Tongue (tissue), 2 donors: ENCODE results near the gene FLNB. TPM values are rescaled to one million over a fixed set of nuclear protein-coding genes. Genes with fewer than 3 reads are reported as not detected.
"Not testable (repeated sequence)": the region's sequence is repeated elsewhere in the genome, so short reads cannot be mapped to it uniquely, and the experiment has no call there.

Experiments used
- DNase-seq: peaks from one replicate; pipeline ENCODE4 v3.0.0-alpha.2; 2015
- total RNA-seq: library from RNA; depleted of rRNA; stranded (reverse); fragments of >200 nt; gene quantifications from one replicate; pipeline ENCODE4 v1.2.3, GENCODE V29; 2014

FLNB gene
- total RNA-seq, 1 donor from 2014 or later = 82.6 TPM

DNA sequence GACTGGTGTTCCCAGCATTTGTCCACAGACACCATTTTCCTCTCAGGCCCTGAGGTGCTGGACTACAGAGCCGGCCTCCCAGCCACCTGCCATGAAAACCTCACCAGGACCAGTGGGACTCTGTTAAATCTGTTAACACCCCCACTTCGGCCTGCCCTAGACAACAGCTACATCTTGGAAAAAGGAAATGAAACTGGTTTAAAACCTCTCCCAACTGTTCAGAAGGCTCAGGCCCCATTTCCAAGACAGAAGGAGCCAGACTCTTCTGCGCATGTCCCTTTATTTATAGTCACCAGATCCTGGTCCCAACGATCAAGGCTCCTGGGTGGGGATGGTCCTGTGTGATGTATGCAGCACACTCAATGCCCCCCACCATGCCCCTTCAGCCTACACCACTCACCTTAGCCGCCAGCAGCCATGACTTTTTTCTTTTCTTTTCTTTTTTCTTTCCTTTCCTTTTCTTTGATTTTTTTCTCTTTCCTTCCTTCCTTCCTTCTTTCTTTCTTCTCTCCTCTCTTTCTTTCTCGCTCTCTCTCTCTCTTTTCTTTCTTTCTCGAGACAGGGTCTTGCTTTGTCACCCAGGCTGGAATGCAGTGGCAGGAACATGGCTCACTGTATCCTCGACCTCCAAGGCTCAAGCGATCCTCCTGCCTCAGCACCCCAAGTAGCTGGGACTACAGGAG is 25.5 kb upstream of the FLNB start:
- no peak for DNase-seq

DNA sequence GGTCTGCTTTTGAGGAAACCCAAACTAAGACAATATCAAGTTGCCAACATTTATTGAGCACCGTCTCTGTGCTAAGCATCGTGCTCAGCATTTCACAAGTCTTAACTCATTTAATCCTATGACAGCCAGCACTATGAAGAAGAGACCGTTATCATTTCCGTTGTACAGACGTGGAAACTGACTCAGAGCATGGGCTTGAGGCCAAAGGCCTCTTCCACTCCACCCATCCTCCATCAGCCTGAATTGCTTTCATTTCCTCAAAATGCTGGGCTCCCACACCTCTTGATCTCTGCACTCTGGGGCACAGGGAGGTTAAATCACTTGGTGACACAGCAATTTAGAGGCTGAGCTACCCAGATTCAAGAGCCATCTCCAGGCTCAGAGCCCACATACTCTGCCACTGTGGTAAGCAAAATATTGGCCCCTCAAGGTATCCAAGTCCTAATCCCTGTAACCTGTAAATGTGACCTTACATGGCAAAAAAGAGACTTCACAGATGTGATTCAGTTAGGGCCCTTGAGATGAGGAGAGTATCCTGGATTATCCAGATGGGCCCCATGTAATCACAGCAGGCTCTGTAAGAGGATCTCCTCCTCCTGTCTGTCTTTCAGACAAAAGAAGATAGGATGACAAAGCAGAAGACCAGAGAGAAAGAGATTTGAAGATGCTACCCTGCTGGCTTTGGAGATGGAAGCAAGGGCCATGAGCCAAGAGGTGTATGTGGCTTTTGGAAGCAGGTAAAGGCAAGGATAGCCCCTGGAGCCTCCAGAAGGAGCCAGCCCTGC is 24.3 kb upstream of the FLNB start:
- DNase-seq = peak; percentile 28

DNA sequence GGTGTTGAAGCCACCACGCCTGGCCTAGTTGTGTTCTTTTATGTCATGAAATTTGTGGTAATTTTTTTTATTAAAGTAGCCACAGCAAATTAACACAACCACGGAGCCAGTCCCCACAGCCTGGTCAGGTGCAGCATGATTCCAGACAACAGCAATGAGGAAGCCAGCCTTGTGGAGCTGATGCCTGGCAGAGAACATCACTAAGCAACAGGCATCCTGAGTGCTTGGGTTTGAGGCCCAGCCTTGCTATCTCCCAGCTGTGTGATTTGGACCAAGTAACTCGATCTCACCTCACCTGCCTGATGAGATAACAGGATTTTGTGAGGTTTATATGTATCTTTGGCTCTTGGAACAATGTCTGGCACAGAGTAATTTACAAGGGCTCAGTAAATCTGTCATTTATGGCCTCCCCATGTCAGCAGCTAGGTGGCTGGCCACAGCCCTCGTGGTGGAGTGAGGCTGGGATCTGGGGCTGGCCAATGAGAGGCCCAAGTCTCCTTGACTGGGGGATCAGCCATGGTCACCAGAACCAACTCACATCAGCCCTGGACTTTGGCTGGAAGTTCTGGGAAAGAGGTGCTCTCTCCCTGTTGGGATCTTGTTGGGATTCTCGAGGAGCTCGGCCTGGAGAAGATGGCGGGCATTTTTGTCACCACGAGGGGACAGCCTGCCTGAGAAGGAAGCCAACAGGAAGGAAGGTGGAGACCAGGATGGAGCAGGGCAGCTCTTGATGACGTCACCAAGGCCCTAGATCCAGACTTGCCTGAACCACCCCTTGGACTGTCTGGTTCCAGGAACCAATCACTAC is 22.8 kb upstream of the FLNB start:
- DNase-seq = no peak

DNA sequence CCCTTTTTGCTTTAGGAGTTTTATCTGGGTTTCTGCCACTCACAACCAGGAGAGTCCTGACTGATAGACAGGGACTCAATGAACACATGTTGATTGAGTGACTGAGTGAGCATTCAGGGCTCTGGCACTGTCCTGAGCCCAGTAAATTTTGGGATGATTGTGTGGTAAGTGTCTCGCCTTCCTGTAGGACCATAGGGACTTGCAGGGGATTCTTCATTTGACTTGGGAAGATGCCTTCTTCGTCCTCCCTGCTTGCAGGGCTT is 22.3 kb upstream of the FLNB start:
- no peak for DNase-seq

DNA sequence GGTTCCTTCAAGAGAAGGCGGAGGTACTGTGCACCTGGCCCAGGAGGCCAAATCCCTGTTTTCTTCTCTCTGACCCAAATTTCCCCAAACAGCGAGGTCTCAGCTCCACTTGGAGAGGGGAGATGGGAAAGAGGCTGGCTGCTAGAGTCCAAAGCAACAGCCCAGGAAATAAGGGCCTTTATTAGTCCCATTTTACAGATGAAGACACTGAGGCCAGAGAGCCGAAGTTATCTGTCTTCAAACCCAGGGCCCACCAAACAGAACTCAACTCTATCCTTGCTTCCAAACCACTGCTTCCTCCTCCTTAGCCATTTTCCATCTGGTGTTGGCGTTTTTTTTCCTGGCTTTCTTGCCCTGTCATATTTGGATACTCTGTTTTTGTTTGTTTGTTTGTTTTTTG is 22.0 kb upstream of the FLNB start:
- DNase-seq = no peak

DNA sequence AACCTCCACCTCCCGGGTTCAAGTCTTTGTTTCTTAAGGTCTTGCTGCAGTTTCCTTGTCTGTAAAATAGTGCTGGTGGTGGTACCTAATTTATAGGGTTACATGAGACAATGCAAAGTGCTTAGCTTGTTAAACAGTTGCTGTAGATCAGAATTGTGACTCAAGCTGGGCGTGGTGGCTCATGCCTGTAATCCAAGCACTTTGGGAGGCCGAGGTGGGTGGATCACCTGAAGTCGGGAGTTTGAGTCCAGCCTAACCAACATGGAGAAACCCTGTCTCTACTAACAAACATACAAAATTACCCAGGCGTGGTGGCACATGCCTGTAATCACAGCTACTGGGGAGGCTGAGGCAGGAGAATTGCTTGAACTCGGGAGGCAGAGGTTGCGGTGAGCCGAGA is 19.0 kb upstream of the FLNB start:
- DNase-seq = not testable (repeated sequence)

DNA sequence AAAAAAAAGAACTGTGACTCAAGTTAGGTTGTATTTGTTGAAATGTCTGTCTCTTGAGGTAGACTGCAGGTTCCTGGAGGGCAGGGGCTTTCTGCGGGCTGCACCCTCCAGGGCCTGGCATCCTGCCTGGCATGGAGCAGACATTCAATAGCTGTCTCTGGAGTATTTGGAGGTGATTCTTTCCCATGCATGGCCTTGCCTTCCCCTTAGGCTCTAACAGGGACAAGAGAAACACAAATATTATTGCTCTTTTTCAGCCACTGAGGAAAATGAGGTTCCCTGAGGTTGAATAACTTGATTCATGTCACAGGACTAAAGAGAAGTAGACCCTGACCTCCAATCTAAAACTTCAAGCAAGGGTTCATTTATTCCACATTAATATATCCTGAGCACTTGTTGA is 18.6 kb upstream of the FLNB start:
- no peak for DNase-seq

DNA sequence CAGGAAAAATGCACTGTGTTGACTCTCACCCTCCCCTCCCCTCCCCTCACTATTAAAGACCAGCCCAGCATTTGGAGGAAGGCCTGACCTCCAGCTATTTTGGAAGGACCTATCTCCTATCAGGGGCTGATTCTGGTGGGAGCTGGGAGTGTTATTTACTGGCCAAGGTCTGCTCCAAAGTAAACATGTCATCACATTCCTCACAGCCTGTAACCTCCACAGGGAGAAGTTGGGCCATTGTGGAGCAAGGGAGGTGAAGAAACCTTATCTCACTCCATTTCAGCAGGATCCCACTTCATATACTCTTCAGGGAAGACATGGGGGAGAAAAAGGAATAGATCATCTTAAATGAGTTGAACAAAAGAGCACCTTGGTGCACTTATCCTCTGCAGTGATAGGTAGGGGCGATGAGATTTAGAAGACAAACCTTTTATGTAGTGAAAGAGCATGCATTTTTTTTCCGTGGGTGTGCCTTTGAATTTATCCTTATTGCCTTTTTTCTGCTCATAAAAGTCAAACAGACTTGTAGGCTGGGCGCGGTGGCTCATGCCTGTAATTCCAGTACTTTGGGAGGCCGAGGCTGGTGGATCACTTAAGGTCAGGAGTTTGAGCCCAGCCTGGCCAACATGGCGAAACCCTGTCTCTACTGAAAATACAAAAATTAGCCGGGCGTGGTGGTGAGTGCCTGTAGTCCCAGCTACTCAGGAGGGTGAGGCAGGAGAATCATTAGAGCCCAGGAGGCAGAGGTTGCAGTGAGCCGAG is 15.6 kb upstream of the FLNB start:
- DNase-seq = no peak

DNA sequence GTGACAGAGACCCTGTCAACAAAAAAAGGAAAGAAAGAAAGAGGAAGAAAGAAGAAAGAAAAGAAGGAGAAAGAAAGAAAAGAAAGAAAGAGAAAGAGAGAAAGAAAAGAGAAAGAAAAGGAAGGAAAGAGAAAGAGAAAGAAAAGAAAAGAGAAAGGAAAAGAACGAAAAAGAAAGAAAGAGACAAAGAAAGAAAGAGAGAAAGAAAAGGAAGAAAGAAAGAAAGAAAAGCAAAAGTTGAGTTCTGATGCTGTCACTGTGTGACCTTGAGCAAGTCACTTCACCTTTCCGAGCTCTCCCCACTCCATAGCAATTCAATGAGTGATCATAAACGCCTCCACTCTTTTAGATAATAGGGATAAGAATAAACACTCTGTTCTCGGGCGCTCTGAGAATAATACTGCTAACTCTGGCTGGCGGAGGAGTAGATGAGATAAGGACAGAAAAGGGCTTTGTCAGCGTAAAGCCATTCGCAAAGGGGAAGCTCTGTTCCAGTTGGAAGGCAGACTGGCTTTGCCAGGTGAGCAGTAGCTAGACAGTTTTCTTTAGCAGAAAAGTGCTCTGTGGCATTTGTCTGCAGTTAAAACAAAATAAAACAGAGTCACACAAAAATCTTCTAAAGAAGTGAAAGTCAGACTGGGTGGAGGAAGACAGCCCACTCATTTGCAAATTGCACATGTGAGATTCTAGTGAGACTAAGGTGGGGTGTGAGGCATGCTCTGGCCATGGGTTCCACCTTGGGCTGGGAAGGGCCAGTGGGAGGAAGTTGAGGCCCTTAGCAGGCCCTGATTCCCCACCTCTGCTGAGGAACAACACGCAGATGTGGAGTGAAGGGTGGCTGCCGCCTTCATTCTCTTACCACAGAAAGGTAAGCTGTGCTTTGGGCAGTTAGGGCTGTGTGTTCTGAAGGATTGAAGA is 9.6 kb upstream of the FLNB start:
- no peak for DNase-seq

DNA sequence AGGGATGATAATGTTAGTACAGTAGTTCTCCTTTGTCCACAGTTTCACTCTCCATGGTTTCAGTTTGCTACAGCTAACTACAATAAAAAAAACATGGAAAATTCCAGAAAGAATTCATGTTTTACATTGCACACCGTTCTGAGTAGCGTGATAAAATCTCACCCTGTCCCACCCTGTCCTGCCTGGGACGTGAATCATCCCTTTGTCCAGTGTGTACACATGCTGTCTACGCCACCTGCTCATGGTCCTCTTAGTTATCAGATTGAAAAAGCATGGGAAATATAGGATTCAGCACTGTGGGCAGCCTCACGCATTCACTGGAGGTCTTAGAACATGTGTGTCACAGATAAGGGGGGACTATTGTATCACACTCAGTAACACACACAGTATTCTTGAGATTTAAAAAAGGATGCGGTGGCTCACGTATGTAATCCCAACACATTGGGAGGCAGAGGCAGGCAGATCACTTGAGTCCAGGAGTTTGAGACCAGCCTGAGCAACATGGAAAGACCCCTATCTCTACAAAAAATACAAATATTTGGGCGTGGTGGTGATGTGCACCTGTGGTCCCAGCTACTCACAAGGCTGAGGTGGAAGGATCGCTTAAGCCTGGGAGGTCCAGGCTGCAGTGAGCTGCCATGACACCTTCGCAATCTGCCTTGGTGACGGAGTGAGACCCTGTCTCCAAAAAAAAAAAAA is 8.7 kb upstream of the FLNB start:
- no peak for DNase-seq

DNA sequence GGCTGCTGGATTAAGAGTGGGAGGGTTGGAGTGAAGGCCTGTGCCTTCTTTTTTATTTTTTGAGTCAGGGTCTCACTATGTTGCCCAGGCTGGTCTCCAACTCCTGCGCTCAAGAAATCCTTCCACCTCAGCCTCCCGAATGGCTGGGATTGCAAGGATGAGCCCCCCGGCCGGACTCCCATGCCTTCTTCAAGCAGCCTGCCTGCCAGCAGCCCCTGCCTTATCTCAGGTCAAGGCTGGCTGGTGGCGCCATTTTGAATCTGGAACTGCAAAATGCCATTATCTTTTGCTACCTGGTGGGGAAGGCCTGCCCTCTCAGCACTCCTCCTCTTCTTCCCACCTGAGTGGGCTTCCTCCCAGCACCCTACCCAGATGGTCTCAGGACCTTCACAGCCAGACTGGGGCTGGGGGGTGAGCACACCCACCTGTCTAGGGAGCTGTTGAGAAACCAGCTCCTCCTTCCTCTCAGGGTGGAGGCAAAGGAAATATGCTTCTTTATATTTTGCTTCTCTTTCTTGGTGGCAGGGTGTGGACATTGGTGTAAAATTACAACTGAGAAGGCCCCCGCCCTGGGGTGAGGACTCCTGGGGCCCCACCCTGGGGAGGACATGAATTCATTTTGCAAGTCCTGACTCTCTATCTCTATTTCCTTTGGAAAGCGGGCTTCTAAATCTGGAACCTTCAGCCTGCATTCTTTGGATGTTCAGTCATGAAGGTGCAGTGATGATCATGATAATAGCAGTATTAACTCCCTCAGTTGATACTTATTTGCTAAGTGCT is 7.7 kb upstream of the FLNB start:
- DNase-seq = no peak

DNA sequence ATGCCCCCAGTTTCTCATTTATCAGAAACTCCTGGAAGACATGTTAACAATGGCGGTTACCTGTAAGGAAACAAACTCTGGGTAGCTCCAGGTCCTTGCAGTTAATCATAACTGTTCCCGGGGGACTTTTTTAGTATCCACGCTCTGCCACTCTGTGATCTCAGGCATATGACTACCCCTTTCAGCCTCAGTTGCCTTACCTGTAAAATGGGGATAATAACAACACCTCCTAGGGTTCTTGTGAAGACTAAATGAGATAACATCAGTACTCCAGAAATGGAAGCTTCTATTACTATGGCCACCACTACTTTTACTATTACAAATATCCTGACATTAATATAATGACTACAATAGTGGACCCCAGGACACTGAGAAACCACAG is 7.1 kb upstream of the FLNB start:
- DNase-seq = no peak

DNA sequence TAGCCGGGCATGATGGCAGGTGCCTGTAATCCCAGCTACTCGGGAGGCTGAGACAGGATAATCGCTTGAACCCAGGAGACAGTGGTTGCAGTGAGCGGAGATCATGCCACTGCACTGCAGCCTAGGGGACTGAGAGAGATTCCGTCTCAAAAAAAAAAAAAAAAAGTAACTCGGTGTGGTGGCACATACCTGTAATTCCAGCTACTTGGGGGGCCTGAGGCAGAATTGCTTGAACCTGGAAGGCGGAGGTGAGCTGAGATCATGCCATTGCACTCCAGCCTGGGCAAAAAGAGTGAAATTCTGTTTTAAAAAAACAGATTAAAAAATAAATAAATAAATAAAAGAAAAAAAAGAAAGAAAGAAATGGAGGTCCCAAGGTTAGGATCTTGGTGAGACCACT is 6.2 kb upstream of the FLNB start:
- no peak for DNase-seq

DNA sequence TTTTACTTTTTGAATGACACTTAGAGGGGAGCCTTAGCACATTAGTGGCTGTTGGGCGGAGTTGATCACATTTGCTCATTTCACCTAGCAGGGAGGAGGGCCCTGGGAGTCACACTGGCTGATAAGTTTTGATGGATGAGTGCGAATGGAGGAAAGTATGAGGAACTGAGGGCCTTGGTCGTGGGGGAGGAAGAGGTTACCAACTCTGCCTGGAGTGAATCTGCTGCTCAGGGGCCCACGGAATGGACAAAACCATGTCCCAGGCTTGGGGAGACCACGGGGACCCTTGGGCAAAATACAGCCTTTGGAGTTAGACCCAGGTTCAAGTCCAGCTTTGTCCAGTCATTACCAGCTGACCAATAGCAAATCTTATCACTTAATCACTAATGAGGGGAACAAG is 5.1 kb upstream of the FLNB start:
- DNase-seq = no peak

DNA sequence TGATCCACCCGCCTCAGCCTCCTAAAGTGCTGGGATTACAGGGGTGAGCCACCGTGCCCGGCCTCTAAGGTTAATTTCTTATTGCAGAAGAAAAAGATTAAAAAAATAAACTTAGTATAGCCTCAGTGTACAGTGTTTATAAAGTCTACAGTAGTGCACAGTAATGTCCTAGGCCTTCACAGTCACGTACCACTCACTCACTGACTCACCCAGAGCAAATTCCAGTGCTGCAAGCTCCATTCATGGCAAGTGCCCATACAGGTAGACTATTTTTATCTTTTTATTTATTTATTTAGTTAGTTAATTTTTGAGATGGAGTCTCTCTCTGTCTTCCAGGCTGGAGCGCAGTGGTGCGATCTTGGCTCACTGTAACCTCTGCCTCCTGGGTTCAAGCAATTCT is 3.2 kb upstream of the FLNB start:
- no peak for DNase-seq

DNA sequence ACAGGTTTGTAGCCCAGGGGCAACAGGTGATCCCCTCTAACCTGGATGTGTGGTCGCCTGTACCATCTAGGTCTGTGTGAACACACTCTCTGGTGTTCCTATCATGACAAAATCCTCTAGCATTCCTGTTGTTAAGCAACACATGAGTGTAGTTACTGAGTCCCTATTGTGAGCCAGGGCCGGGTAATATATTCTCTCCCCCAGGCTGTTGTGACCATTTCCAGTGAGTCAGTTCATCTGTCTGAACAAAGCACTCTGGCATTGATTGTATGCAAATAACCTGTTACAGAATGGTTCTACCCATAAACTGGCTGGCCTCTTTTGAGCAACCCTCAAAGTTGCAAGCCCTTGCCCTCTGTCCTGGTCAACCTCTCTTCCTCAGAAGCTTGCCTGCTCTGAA is 2.6 kb upstream of the FLNB start:
- no peak for DNase-seq

DNA sequence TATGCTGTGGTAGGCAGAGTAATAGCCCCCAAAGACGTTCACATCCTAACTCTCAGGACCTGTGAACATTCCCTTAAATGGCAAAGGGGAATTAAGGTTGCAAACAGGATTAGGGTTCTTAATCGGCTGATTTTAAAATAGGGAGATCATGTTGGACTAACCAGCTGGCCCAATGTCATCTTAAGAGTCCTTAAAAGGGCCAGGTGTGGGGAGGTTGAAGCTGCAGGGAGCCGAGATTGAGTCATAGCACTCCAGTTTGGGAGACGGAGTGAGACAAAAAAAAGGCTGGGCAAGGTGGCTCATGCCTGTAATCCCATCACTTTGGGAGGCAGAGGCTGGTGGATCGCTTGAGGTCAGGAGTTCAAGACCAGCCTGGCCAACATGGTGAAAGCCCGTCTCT is 1.6 kb upstream of the FLNB start:
- DNase-seq = no peak

DNA sequence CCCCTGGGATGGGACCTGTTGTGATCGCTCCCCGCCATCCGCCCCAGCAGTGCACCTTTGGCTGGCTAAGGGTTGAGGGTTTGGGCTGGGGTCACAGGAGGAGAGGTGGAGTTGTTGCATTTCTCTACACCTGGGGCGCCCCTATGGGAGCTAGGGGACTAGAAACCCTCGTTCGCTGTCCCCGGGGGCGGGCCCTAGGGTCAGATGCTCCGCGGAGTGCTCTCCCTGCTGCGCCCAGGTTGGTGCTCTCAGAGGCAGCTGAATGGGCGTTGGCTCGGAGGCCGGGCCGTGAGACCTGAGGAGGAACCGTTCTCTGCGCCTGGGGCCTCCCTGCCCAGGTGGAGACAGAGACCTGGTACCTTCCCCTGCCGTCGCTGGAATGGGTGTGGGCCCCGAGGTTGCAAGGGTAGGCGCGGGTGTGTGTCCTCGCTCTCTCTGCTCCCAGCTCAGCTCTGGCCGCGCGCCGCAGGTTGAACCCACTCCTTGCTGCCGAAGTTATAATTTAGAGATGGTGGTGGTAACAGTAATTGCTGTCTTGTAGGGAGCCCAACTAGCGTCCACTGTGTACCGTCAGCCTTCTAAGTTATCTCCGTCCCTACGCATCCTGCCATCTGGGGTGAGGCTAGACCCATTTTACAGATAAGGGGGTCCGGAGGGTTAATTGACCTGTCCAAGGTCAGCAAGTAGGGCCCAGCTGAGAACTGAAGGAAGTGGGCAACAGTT is 965 bp downstream of the FLNB start:
- DNase-seq = no peak

DNA sequence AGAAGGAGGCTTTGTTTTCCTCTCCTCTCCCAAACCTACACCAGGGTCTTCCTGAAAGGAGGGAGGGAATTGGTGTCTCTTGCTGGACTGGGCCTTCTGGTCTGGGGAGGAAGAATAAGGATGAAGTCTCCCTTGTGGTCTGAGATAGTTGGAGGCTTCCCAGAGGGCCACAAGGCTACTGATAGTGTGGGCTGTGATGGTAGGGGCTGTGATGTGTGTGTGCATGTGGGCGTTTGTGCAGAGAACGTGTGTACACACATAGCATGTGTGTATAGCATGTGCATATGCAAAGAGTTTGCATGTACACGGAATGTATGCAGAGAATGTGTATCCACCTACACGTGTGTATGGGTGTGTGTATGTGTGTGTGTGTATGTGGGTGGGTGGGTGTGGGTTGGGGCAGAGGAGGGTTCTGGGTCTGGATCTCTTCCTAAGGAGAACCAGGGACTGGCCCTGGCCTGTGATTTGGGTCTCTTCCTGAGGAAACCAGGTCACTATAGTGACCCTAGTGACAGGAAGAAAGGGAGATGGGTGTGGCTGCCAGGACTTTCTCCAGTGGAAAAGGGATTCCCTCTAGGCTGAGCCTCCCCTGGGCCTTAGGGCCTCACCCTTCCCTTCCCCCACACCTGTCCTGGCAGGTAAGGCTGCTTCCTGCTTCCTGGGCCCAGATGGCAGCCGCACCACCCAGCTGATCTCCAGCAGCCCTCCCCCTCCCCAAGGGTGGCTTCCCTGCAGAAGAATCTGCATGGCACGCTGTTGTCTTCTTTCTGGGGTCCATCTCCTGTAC is 1.7 kb downstream of the FLNB start:
- DNase-seq = no peak
